ENCODE measurements around the gene SEC63. TPM values are rescaled to one million over a fixed set of nuclear protein-coding genes. Genes with fewer than 3 reads are reported as not detected.
"Not testable (repeated sequence)": the region's sequence is repeated elsewhere in the genome, so short reads cannot be mapped to it uniquely, and the experiment has no call there.

SEC63 gene
- total and polyA plus RNA-seq, 2 of the 4 experiments (the other 2 are of a cell fraction), result 8.6 to 22.4 TPM

GRCh38 chr6:107871512-107871911 lies 86.5 kb downstream of the SEC63 start:
- H2BK120ac ChIP-seq (ENCODE audit: low read depth, low read length); H3K27ac ChIP-seq (ENCODE audit: insufficient read depth, low read length); H4K91ac ChIP-seq (ENCODE audit: insufficient read depth, low read depth, low read length); H3K23ac ChIP-seq (ENCODE audit: low read depth, low read length); H3K14ac ChIP-seq (replicated peaks; ENCODE audit: low read depth, low read length); H2AK9ac ChIP-seq (replicated peaks; ENCODE audit: low read depth, low read length, poor library complexity); H2AK5ac ChIP-seq (ENCODE audit: low read depth, low read length); H2BK15ac ChIP-seq (ENCODE audit: low read depth, low read length); BruUV-seq (replicated peaks); H4K20me1 ChIP-seq (ENCODE audit: insufficient read depth, low read length); H3K9me3 ChIP-seq (ENCODE audit: control insufficient read depth, insufficient read depth, low read length); H3K9me1 ChIP-seq (ENCODE audit: insufficient read depth, low read length); POLR2A ChIA-PET (ENCODE audit: unreplicated experiment); H3K4me3 ChIP-seq (ENCODE audit: insufficient read depth, low read depth, low read length); H2BK5ac ChIP-seq (ENCODE audit: low read depth, low read length, poor library complexity, severe bottlenecking); H3K4me2 ChIP-seq (ENCODE audit: low read depth, low read length); ATAC-seq (ENCODE audit: low read depth); H3K27me3 ChIP-seq (ENCODE audit: control insufficient read depth, insufficient read depth, low read length); intact Hi-C loops (cut with micrococcal nuclease); H2AFZ ChIP-seq (replicated peaks; ENCODE audit: low read length, poor library complexity); CTCF ChIA-PET; in situ Hi-C loops (cut with MboI; ENCODE audit: low sequenced_read_pairs); dilution Hi-C loops (cut with HindIII; ENCODE audit: low sequenced_read_pairs, unreplicated experiment); H4K5ac ChIP-seq (ENCODE audit: low read depth, low read length); H2BK20ac ChIP-seq (ENCODE audit: low read depth, low read length); H3K18ac ChIP-seq (ENCODE audit: low read depth, low read length); H4K8ac ChIP-seq (ENCODE audit: low read depth in 2 of 2, low read length in 2 of 2); H3K4me1 ChIP-seq (ENCODE audit: control insufficient read depth, insufficient read depth, low read length); H3K4ac ChIP-seq (ENCODE audit: low read depth, low read length); H3K9ac ChIP-seq (ENCODE audit: low read depth, low read length); DNase-seq; H3K56ac ChIP-seq (ENCODE audit: extremely low read depth, insufficient read depth, low read length): not testable (repeated sequence)
- peak; percentile 61 for TF ChIP-seq MAFK (IDR thresholded peaks at IDR 0.05; ENCODE audit: low read depth, low read length)
- Histone ChIP-seq H3K36me3 (ENCODE audit: control insufficient read depth, insufficient read depth, low read length) (peaks cover 13% of the 10 kb centered on the region), H3K79me1 (ENCODE audit: low read depth in 1 of 2, low read length in 2 of 2) (peaks cover 0 to 15% of the 10 kb centered on the region in 2 experiments; a peak in 3 of 4 replicates)
- no CpG with 5 or more reads among the region's 1 CpG for WGBS, 2 experiments (ENCODE audit: extremely low coverage in 2 of 2, insufficient read length in 1 of 2)
